GM18519 (cell line): ENCODE data around the gene A2M.
"Not testable (repeated sequence)": the region's sequence is repeated elsewhere in the genome, so short reads cannot be mapped to it uniquely, and the experiment has no call there.

Experiments used
- ATAC-seq: cut with Tn5 transposase; IDR thresholded peaks from one replicate; pipeline ENCODE4 v1.9.1; 2021; ENCODE audit warnings: mild to moderate bottlenecking, moderate library complexity; ENCODE audit not compliant: unreplicated experiment, low FRiP score

The A2M gene

GRCh38 chr12:9115731-9116559 lies at the start of gene A2M:
A2M (minus strand) TSS chr12:9115919; CDS start chr12:9115849, 70 bp downstream.
- no peak for ATAC-seq

DNA sequence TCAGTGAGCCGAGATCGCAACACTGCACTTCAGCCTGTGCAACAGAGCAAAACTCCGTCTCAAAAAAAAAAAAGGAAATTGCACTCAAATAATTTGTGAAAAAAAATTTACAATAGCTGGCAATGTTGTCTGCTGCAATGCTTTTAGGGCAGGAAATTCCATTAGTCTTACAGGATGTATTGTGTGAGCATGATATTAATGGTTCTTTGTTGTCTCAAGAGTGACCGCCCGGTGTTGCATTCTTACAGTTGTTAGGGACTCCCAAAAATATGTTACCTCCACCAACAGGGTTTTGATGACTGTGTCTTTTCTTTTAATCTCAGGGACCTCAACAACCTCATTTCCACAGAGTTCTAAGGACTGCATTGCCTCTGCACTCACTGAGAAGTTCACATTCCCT lies 47.7 kb upstream of the A2M start:
- ATAC-seq: no peak

GRCh38 chr12:9156119-9156518 lies 40.4 kb upstream of the A2M start:
- ATAC-seq: no peak

GRCh38 chr12:9149372-9149771 lies 33.7 kb upstream of the A2M start:
- ATAC-seq: no peak

- ATAC-seq: no peak
These were observed 33.2 kb upstream of the A2M start for GRCh38 chr12:9148926-9149325.

DNA sequence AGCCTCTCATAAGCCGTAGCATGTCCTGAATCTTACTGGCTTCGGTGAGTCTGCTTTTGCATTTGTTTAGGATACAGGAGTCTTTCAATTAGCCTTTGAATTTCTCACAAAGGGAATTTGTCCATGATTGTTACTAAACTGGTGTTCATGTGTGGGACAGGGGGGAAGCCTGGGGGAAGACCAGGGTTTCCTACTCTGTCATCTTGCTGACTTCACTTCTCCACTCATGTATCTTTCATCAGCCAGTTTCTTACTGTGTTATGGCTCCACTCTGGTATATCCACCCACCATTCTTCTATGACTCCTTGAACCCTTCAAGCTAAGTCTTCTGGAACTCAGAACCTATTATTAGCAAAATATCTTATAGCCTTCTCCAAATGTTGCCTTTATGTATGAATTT lies 31.7 kb upstream of the A2M start:
- ATAC-seq: no peak

GRCh38 chr12:9144730-9145106 lies 29.0 kb upstream of the A2M start:
- no peak for ATAC-seq

- no peak for ATAC-seq
These were observed 28.4 kb upstream of the A2M start for GRCh38 chr12:9143929-9144729.

- ATAC-seq: no peak
These were observed 27.4 kb upstream of the A2M start for GRCh38 chr12:9143137-9143536.

- not testable (repeated sequence) for ATAC-seq
These were observed 24.0 kb upstream of the A2M start for GRCh38 chr12:9139588-9140290.

- no peak for ATAC-seq
These were observed 20.2 kb upstream of the A2M start for GRCh38 chr12:9135903-9136310.

- no peak for ATAC-seq
These were observed 19.4 kb upstream of the A2M start for GRCh38 chr12:9134981-9135628.

DNA sequence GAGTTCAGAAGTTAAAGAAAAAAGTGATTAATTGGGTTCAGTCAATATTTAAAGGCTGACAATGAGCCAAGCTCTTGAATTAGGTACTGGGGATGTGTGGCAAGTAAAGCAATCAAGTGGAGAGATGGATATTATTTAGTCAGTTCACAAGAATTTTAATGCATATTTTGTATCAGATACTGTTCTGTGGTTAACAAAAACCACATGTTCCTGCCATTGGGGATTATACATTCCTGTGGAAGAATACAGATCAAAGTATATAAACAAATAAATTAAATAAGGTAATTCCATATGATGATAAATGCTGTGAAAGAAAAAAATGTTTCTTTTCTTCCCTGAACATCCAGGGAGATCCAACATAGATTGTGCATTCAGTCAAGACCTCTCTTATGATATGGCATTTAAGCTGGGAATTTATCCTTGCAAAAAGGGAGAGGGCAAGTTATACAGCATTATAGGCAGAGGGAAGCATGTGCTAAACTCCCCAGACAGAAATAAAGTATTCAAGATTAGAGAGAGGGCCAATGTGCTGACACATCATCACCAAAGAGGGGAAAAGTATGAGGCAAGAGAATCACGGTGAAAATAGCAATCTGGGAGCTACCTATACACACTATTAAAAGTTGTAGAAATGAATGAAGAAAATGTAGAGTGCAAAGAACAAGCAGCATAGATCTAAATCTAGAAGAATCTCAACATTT lies 17.6 kb upstream of the A2M start:
- ATAC-seq: no peak

- no peak for ATAC-seq
These were observed 16.4 kb upstream of the A2M start for GRCh38 chr12:9132008-9132535.

- no peak for ATAC-seq
These were observed 14.5 kb upstream of the A2M start for GRCh38 chr12:9130244-9130643.

- no peak for ATAC-seq
These were observed 12.4 kb upstream of the A2M start for GRCh38 chr12:9127936-9128663.

- ATAC-seq: no peak
These were observed 11.8 kb upstream of the A2M start for GRCh38 chr12:9127484-9127883.

DNA sequence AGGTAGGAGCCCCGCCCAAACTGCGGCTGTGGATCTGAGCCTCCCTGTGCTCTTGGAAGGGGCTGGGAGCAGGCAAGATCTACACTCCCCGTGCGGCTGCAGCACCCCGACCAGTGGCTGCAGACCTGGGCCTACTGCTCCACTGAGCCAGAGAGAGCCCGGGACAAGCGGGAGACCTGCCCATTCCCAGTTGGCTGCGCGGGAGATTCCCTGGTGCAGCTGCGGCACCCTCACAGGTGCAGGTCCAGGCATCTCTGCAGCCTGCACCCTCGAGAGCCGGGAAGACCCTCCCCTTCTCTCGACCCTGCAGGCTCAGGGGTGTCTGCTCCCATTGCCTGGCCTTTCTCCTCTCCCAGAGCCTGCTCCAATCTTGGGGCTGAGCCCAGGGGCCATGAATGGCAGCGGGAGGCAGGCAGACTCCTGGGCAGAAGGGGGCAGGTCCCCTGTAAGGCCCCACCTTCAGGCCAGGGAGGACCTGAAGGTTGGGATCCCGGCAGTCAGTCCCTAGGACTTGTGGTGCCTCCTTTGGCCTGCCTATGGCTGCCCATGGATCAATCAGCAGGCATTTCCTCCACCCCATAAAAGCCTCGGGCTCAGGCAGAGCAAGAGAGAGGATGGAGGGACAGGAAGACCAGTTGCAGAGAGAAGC lies 8.8 kb upstream of the A2M start:
- ATAC-seq: no peak
